GM21737 (cell line): ENCODE measurements around the gene GLYATL1B.
"Not testable (repeated sequence)": the region's sequence is repeated elsewhere in the genome, so short reads cannot be mapped to it uniquely, and the experiment has no call there.

Experiments
- ATAC-seq: cut with Tn5 transposase; IDR thresholded peaks from one replicate; pipeline ENCODE4 v1.9.1; 2021; ENCODE audit warnings: mild to moderate bottlenecking, moderate library complexity; ENCODE audit not compliant: unreplicated experiment

Gene GLYATL1B

GRCh38 chr11:59095225-59095624 is 9.1 kb downstream of the GLYATL1B start:
- ATAC-seq: peak; percentile 78

GRCh38 chr11:59095972-59096575 is 10.0 kb downstream of the GLYATL1B start:
- not testable (repeated sequence) for ATAC-seq

GRCh38 chr11:59097113-59097708 is 11.1 kb downstream of the GLYATL1B start:
- no peak for ATAC-seq

GRCh38 chr11:59097938-59098337 is 11.8 kb downstream of the GLYATL1B start:
- ATAC-seq: not testable (repeated sequence)

- ATAC-seq: peak; percentile 48
Measured at GRCh38 chr11:59102259-59102765, 16.2 kb downstream of the GLYATL1B start.

- peak; percentile 75 for ATAC-seq
Measured at GRCh38 chr11:59106363-59107336, 20.5 kb downstream of the GLYATL1B start, which contains the start of gene FAM111B. Gene FAM111B, plus strand, starts transcription at chr11:59107237. Its CDS starts 2,389 bp downstream, at chr11:59109626.

GRCh38 chr11:59107721-59108120 is 21.6 kb downstream of the GLYATL1B start:
- not testable (repeated sequence) for ATAC-seq

- ATAC-seq: no peak
Measured at GRCh38 chr11:59112494-59112893, 26.4 kb downstream of the GLYATL1B start.

GRCh38 chr11:59114344-59114743 is 28.2 kb downstream of the GLYATL1B start:
- no peak for ATAC-seq

GRCh38 chr11:59115553-59115952 is 29.4 kb downstream of the GLYATL1B start:
- no peak for ATAC-seq

- no peak for ATAC-seq
Measured at GRCh38 chr11:59117774-59118173, 31.7 kb downstream of the GLYATL1B start.

- ATAC-seq: no peak
Measured at GRCh38 chr11:59119826-59120225, 33.7 kb downstream of the GLYATL1B start.

- peak; percentile 89 for ATAC-seq
Measured at GRCh38 chr11:59135648-59136461, 49.7 kb downstream of the GLYATL1B start.

- ATAC-seq: not testable (repeated sequence)
Measured at GRCh38 chr11:59136551-59136950, 50.4 kb downstream of the GLYATL1B start.

GRCh38 chr11:59137190-59137589 is 51.1 kb downstream of the GLYATL1B start:
- ATAC-seq: no peak

- ATAC-seq: no peak
Measured at GRCh38 chr11:59138643-59139042, 52.5 kb downstream of the GLYATL1B start.

GRCh38 chr11:59141191-59141590 is 55.1 kb downstream of the GLYATL1B start:
- no peak for ATAC-seq

- ATAC-seq: no peak
Measured at GRCh38 chr11:59141673-59142460, 55.8 kb downstream of the GLYATL1B start.
